ENCODE data around the gene USP12.
"Not testable (repeated sequence)": the region's sequence is repeated elsewhere in the genome, so short reads cannot be mapped to it uniquely, and the experiment has no call there.

USP12 gene

DNA sequence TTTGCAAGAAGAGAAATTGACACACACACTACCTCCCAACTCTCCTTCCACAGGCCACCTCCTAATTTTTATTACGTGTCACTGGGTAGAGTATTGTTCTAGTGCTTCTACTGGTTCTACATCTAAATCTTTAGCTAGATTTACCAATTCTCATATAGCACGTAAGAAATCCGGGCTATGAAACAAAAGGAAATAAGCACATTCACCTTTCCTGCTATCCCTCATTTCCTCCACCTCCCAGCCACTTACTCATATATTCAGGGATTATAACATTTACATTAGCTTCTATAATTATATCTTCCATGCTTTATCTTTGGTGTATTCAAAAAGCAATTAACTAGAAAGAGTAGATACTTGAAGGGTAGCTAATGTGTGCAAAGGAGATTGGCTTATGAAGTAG is 39.7 kb downstream of the USP12 start:
- peaks cover 39% of the 10 kb centered on the region for H3K4me1 ChIP-seq (ENCODE audit: control insufficient read depth, insufficient read depth, low read length)
- no peak overlapping the region for H3K9ac ChIP-seq (ENCODE audit: low read depth, low read length)
- H3K9me3 ChIP-seq (ENCODE audit: control insufficient read depth, insufficient read depth, low read length): 0 out of 2 replicates have a peak, but pooled peaks cover 2% of the 10 kb centered on the region

DNA sequence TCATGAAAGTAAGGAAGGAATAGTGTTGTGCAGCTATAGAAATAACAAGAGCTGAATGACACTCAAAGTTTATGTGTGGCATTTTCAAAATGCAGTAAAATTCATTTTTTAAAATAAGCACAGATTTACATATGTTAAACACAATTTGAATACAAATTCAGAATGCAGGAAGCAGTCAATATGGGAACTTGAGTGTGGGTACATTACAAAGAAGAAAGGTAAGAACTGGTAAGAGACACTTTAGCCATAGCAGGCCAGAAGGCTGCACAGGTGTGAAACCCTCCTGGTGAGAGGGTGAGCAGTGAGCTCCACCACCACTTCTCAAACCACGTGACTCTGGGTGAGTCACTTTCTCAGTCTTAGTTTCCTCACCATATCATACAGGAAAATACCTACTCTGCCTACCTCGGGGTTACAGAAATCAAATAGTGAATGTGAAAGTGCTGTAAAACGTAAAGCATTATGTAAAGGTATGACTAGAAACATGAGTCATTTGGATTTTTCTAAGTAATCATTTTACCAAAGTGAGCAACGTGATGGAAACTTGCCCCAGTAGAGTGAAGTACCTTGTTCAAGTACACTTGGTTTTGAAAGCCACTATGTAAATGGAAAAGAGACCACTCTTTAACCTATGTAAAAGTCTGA is 40.5 kb downstream of the USP12 start:
- no peaks in the 10 kb centered on the region for H3K36me3 ChIP-seq (ENCODE audit: control insufficient read depth, insufficient read depth, low read length)
- peak overlapping the region; percentile 43 for H3K27ac ChIP-seq (ENCODE audit: low read depth, low read length)
- H3K4me1 ChIP-seq (ENCODE audit: control insufficient read depth, insufficient read depth, low read length): peaks cover 43% of the 10 kb centered on the region
- H3K4me3 ChIP-seq (ENCODE audit: low read depth, low read length): no peak overlapping the region; the same call in 1 of the 2 replicates
- peaks cover 6% of the 10 kb centered on the region; the same call in 1 of the 2 replicates for H3K9me3 ChIP-seq (ENCODE audit: control insufficient read depth, insufficient read depth, low read length)
- no peaks in the 10 kb centered on the region for H3K27me3 ChIP-seq (ENCODE audit: control insufficient read depth, insufficient read depth, low read length)
- no peak overlapping the region for H3K9ac ChIP-seq (ENCODE audit: low read depth, low read length)

More for the DNA sequence above, 39.7 kb downstream of the USP12 start:
- H3K36me3 ChIP-seq (ENCODE audit: control insufficient read depth, insufficient read depth, low read length): no peaks in the 10 kb centered on the region
- H3K4me3 ChIP-seq (ENCODE audit: low read depth, low read length): no peak overlapping the region; the same call in 1 of the 2 replicates
- no peaks in the 10 kb centered on the region for H3K27me3 ChIP-seq (ENCODE audit: control insufficient read depth, insufficient read depth, low read length)
- peak overlapping the region; percentile 43 for H3K27ac ChIP-seq (ENCODE audit: low read depth, low read length)

GRCh38 chr13:27130223-27130978 is 41.2 kb downstream of the USP12 start:
- Histone ChIP-seq H3K4me3 (ENCODE audit: low read depth, low read length) (no peak overlapping the region), H3K36me3 (ENCODE audit: control insufficient read depth, insufficient read depth, low read length) (no peaks in the 10 kb centered on the region), H3K9me3 (ENCODE audit: control insufficient read depth, insufficient read depth, low read length) (peaks cover 13% of the 10 kb centered on the region), H3K27ac (ENCODE audit: low read depth, low read length) (peak overlapping the region; percentile 31), H3K27me3 (ENCODE audit: control insufficient read depth, insufficient read depth, low read length) (no peaks in the 10 kb centered on the region), H3K9ac (ENCODE audit: low read depth, low read length) (no peak overlapping the region), H3K4me1 (ENCODE audit: control insufficient read depth, insufficient read depth, low read length) (peaks cover 43% of the 10 kb centered on the region)

GRCh38 chr13:27128825-27129627 is 42.6 kb downstream of the USP12 start:
- H3K9me3 ChIP-seq (ENCODE audit: control insufficient read depth, insufficient read depth, low read length): peaks cover 26% of the 10 kb centered on the region
- no peak overlapping the region for H3K4me3 ChIP-seq (ENCODE audit: low read depth, low read length)
- H3K4me1 ChIP-seq (ENCODE audit: control insufficient read depth, insufficient read depth, low read length): peaks cover 43% of the 10 kb centered on the region

GRCh38 chr13:27126859-27127258 is 44.8 kb downstream of the USP12 start:
- Histone ChIP-seq H3K4me3 (ENCODE audit: low read depth, low read length) (no peak overlapping the region), H3K27me3 (ENCODE audit: control insufficient read depth, insufficient read depth, low read length) (no peaks in the 10 kb centered on the region), H3K9ac (ENCODE audit: low read depth, low read length) (no peak overlapping the region), H3K4me1 (ENCODE audit: control insufficient read depth, insufficient read depth, low read length) (peaks cover 29% of the 10 kb centered on the region), H3K9me3 (ENCODE audit: control insufficient read depth, insufficient read depth, low read length) (peaks cover 35% of the 10 kb centered on the region), H3K27ac (ENCODE audit: low read depth, low read length) (no peak overlapping the region), H3K36me3 (ENCODE audit: control insufficient read depth, insufficient read depth, low read length) (0 out of 2 replicates have a peak, but pooled peaks cover 4% of the 10 kb centered on the region)

More at GRCh38 chr13:27128825-27129627, 42.6 kb downstream of the USP12 start:
- H3K9ac ChIP-seq (ENCODE audit: low read depth, low read length): no peak overlapping the region
- no peaks in the 10 kb centered on the region for H3K27me3 ChIP-seq (ENCODE audit: control insufficient read depth, insufficient read depth, low read length)
- H3K27ac ChIP-seq (ENCODE audit: low read depth, low read length): no peak overlapping the region
- 0 out of 2 replicates have a peak, but pooled peaks cover 4% of the 10 kb centered on the region for H3K36me3 ChIP-seq (ENCODE audit: control insufficient read depth, insufficient read depth, low read length)

DNA sequence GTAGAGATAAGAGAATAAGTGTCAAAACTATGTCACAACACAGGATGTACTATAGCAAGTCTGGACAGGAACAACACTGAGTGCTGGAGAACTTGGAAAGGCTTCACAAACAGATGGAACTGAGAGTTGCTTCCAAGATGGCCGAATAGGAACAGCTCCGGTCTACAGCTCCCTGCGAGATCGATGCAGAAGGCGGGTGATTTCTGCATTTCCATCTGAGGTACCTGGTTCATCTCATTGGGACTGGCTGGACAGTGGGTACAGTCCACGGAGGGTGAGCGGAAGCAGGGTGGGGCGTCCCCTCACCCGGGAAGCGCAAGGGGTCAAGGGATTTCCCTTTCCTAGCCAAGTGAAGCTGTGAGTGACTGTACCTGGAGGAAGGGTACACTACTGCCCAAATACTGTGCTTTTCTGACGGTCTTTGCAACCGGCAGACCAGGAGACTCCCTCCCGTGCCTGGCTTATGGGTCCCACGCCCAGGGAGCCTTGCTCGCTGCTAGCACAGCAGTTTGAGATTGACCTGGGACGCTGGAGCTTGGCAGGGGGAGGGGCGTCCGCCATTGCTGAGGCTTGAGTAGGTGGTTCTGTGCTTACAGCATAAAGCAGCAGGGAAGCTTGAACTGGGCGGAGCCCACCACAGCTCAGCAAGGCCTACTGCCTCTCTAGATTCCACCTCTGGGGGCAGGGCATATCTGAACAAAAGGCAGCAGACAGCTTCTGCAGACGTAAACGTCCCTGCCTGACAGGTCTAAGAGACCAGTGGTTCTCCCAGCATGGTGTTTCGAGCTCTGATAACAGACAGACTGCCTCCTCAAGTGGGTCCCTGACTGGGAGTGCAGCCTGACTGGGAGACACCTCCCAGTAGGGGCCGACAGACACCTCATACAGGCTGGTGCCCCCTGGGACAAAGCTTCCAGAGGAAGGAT is 46.0 kb downstream of the USP12 start:
- peaks cover 25% of the 10 kb centered on the region for H3K4me1 ChIP-seq (ENCODE audit: control insufficient read depth, insufficient read depth, low read length)
- no peak overlapping the region for H3K9ac ChIP-seq (ENCODE audit: low read depth, low read length)
- 0 out of 2 replicates have a peak, but pooled peaks cover 4% of the 10 kb centered on the region for H3K36me3 ChIP-seq (ENCODE audit: control insufficient read depth, insufficient read depth, low read length)
- H3K27ac ChIP-seq (ENCODE audit: low read depth, low read length): no peak overlapping the region
- peaks cover 35% of the 10 kb centered on the region for H3K9me3 ChIP-seq (ENCODE audit: control insufficient read depth, insufficient read depth, low read length)
- H3K4me3 ChIP-seq (ENCODE audit: low read depth, low read length): no peak overlapping the region
- no peaks in the 10 kb centered on the region for H3K27me3 ChIP-seq (ENCODE audit: control insufficient read depth, insufficient read depth, low read length)

DNA sequence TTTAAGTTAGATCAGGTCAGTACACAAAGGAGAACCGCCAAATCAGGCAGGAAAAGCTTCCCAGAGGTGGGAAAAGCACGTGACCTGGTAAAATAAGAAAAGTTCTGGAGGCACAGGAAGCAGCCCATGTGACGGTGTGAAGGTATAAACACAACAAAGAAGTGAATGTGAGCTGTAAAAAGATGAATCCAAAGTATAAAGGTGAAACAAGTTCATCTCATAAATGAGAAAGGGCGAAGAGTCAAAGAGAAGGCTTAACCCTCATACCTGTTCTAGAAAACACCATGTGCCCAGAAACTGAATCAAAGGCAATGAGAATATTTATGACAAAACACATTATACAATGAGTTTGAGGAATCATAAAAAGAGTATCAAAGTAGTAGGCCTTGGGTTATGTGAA is 47.0 kb downstream of the USP12 start:
- H3K9me3 ChIP-seq (ENCODE audit: control insufficient read depth, insufficient read depth, low read length): peaks cover 33% of the 10 kb centered on the region
- H3K4me3 ChIP-seq (ENCODE audit: low read depth, low read length): no peak overlapping the region
- peaks cover 21% of the 10 kb centered on the region for H3K4me1 ChIP-seq (ENCODE audit: control insufficient read depth, insufficient read depth, low read length)
- H3K36me3 ChIP-seq (ENCODE audit: control insufficient read depth, insufficient read depth, low read length): 0 out of 2 replicates have a peak, but pooled peaks cover 4% of the 10 kb centered on the region
- H3K27me3 ChIP-seq (ENCODE audit: control insufficient read depth, insufficient read depth, low read length): no peaks in the 10 kb centered on the region
- no peak overlapping the region for H3K27ac ChIP-seq (ENCODE audit: low read depth, low read length)
- H3K9ac ChIP-seq (ENCODE audit: low read depth, low read length): no peak overlapping the region

DNA sequence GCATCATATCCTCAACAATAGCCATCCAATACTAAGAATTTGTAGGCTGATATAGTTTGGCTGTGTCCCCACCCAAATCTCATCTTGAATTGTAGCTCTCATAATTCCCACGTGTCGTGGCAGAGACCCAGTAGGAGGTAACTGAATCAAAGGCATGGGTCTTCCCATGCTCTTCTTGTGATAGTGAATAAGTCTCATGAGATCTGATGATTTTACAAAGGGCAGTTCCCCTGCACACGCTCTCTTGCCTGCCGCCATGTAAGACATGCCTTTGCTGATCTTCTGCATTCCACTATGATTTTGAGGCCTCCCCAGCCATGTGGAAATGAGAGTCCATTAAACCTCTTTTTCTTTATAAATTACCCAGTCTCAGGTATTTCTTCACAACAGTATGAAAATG is 48.2 kb downstream of the USP12 start:
- not testable (repeated sequence) for H3K27ac ChIP-seq (ENCODE audit: low read depth, low read length); H3K4me3 ChIP-seq (ENCODE audit: low read depth, low read length); H3K9ac ChIP-seq (ENCODE audit: low read depth, low read length); H3K36me3 ChIP-seq (ENCODE audit: control insufficient read depth, insufficient read depth, low read length); H3K27me3 ChIP-seq (ENCODE audit: control insufficient read depth, insufficient read depth, low read length)
- Histone ChIP-seq H3K4me1 (ENCODE audit: control insufficient read depth, insufficient read depth, low read length) (peaks cover 27% of the 10 kb centered on the region), H3K9me3 (ENCODE audit: control insufficient read depth, insufficient read depth, low read length) (peaks cover 33% of the 10 kb centered on the region)

- no peak overlapping the region for H3K4me3 ChIP-seq (ENCODE audit: low read depth, low read length)
- H3K27me3 ChIP-seq (ENCODE audit: control insufficient read depth, insufficient read depth, low read length): no peaks in the 10 kb centered on the region
- H3K36me3 ChIP-seq (ENCODE audit: control insufficient read depth, insufficient read depth, low read length): 0 out of 2 replicates have a peak, but pooled peaks cover 4% of the 10 kb centered on the region
- H3K9ac ChIP-seq (ENCODE audit: low read depth, low read length): no peak overlapping the region
- no peak overlapping the region for H3K27ac ChIP-seq (ENCODE audit: low read depth, low read length)
- H3K9me3 ChIP-seq (ENCODE audit: control insufficient read depth, insufficient read depth, low read length): peaks cover 33% of the 10 kb centered on the region
- peaks cover 30% of the 10 kb centered on the region for H3K4me1 ChIP-seq (ENCODE audit: control insufficient read depth, insufficient read depth, low read length)
Measured at GRCh38 chr13:27122036-27122435, 49.6 kb downstream of the USP12 start.

- no peak overlapping the region for H3K4me3 ChIP-seq (ENCODE audit: low read depth, low read length)
- 0 out of 2 replicates have a peak, but pooled peaks cover 4% of the 10 kb centered on the region for H3K36me3 ChIP-seq (ENCODE audit: control insufficient read depth, insufficient read depth, low read length)
- H3K27me3 ChIP-seq (ENCODE audit: control insufficient read depth, insufficient read depth, low read length): no peaks in the 10 kb centered on the region
- H3K9ac ChIP-seq (ENCODE audit: low read depth, low read length): no peak overlapping the region
- peaks cover 25% of the 10 kb centered on the region for H3K4me1 ChIP-seq (ENCODE audit: control insufficient read depth, insufficient read depth, low read length)
- H3K9me3 ChIP-seq (ENCODE audit: control insufficient read depth, insufficient read depth, low read length): peaks cover 27% of the 10 kb centered on the region
- no peak overlapping the region for H3K27ac ChIP-seq (ENCODE audit: low read depth, low read length)
Measured at GRCh38 chr13:27120811-27121210, 50.8 kb downstream of the USP12 start.
